Spleen (tissue), 11 donors: Measurements from ENCODE around the gene INTS4. TPM values are rescaled to one million over a fixed set of nuclear protein-coding genes. Genes with fewer than 3 reads are reported as not detected.
"Not testable (repeated sequence)": the region's sequence is repeated elsewhere in the genome, so short reads cannot be mapped to it uniquely, and the experiment has no call there.

ENCODE experiments used
- DNase-seq: peaks from one replicate; pipeline ENCODE4 v3.0.0-alpha.2; 2020
- H3K27ac ChIP-seq, 8 donors: fragments of 200-600 bp; sonication (generic) in 7 of 8; 1 replicate in 4 of 8; 2 replicates in 4 of 8; pipeline versions ENCODE4 v1.5.0 to v1.8.0; 2016 to 2021; ENCODE audit warnings: inconsistent platforms in 4 of 8, mild to moderate bottlenecking in 4 of 8, moderate library complexity in 1 of 8
- H3K27me3 ChIP-seq, 7 donors: fragments of 200-600 bp; sonication (generic) in 6 of 7; replicated peaks in 1 of 7; 1 replicate in 4 of 7; 2 replicates in 3 of 7; pipeline versions ENCODE4 v1.5.0 to v1.8.0; 2016 to 2021; ENCODE audit warnings: inconsistent platforms in 3 of 7, mild to moderate bottlenecking in 1 of 7
- H3K36me3 ChIP-seq, 6 donors: fragments of 200-600 bp; sonication (generic) in 5 of 6; 1 replicate in 4 of 6; 2 replicates in 2 of 6; pipeline versions ENCODE4 v1.5.0 to v1.8.0; 2016 to 2021; ENCODE audit warnings: inconsistent platforms in 2 of 6
- H3K4me1 ChIP-seq, 6 donors: fragments of 200-600 bp; sonication (generic) in 5 of 6; 1 replicate in 3 of 6; 2 replicates in 3 of 6; pipeline versions ENCODE4 v1.5.0 to v1.8.0; 2016 to 2021; ENCODE audit warnings: inconsistent platforms in 3 of 6
- H3K4me3 ChIP-seq, 8 donors: fragments of 200-600 bp; sonication (generic) in 7 of 8; 1 replicate in 4 of 8; 2 replicates in 4 of 8; pipeline versions ENCODE4 v1.5.0 to v1.8.0; 2016 to 2021; ENCODE audit warnings: inconsistent platforms in 4 of 8, mild to moderate bottlenecking in 4 of 8, moderate library complexity in 2 of 8
- H3K9me3 ChIP-seq, 8 donors: fragments of 200-600 bp; sonication (generic) in 7 of 8; 1 replicate in 4 of 8; 2 replicates in 4 of 8; pipeline versions ENCODE4 v1.5.0 to v1.8.0; 2016 to 2021; ENCODE audit warnings: inconsistent platforms in 4 of 8
- POLR2A ChIP-seq, 3 donors: fragments of 450-650 bp; IDR thresholded peaks; one replicate each; pipeline ENCODE4 v1.5.1; 2017; ENCODE audit warnings: antibody characterized with exemption in 3 of 3, mild to moderate bottlenecking in 1 of 3
- POLR2AphosphoS5 ChIP-seq, 3 donors: sonication (generic); formaldehyde crosslinking; IDR thresholded peaks; one replicate each; pipeline ENCODE4 v1.5.1; 2017; ENCODE audit warnings: antibody characterized with exemption in 3 of 3
- WGBS, 5 donors: extraction: QIAGEN DNeasy Blood & Tissue Kit in 3 of 5; methylation state at CpG; one replicate each; pipeline versions ENCODE4 v1.1.5 to v1.1.7; 2013 to 2018; 5-methylcytosine and 5-hydroxymethylcytosine counted together
- intact Hi-C: fragments of 100-400 bp; cut with DNase I; formaldehyde crosslinking; loops from one replicate; pipeline ENCODE4 v1.15.0; 2023; ENCODE audit warnings: low total_unique reads
- polyA plus RNA-seq, 3 donors: library from polyadenylated mRNA; stranded (reverse); fragments of 200-250 nt; gene quantifications; one replicate each; pipeline ENCODE4 v1.2.1, GENCODE V29; 2013
- total RNA-seq, 7 donors: library from RNA; depleted of rRNA in 3 of 7; stranded (reverse); fragments of >200 nt in 3 of 7; fragmentation: NEBNext Ultra II Directional in 4 of 7; extraction: Animal tissue kit (Norgen Biotek cat#: 25700) in 4 of 7; gene quantifications; one replicate each; pipeline versions ENCODE4 v1.1.0 to v1.2.1, GENCODE V29; 2016 to 2021
- TF ChIP-seq, protein P1 (sequence below), 11 experiments: fragments of 200-600 bp in 7 of 11; fragments of 450-650 bp in 4 of 11; sonication (generic) in 4 of 11; IDR thresholded peaks in 8 of 11; conservative IDR thresholded peaks in 3 of 11; 1 replicate in 7 of 11; 2 replicates in 4 of 11; pipeline versions ENCODE4 v1.4.0 to v1.8.0; 2016 to 2021; ENCODE audit warnings: antibody characterized with exemption in 11 of 11, inconsistent platforms in 4 of 11, mild to moderate bottlenecking in 1 of 11
- donor health status: healthy with polysubstance abuse.
- donor health status: DM: no; HTN: no; CAD: no; lungs with moderate emphysema.
- donor health status: DM: no; HTN: no; CAD: no.
- donor health status: Bipolar disorder and iron deficiency.
- donor health status: healthy.
- donor health status: DM: no; HTN: no; CAD: no.
- donor health status: DM: yes; HTN: yes; CAD: no.

INTS4 gene
- total and polyA plus RNA-seq, 10 donors, result 17.7 to 68.5 (median 46.8) TPM

DNA sequence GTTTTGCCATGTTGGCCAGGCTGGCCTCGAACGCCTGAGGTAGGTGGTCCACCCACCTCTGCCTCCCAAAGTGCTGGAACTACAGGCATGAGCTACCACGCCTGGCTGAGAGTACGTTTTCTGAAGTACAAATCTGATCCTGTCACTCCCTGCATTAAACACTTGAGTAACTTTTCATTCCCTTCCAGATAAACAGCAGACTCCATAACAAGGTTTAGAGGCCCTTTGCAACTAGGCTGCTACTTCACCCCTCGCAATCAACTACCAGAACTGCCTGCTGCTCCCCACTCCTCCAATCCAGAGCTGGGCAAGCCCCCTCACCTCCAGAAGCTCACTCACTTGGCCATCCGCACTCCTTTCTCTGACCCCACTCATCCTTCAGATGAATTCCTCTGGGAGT is 27.1 kb upstream of the INTS4 start:
- Histone ChIP-seq H3K36me3 (no peaks in the 10 kb centered on the region), H3K4me1 (peaks cover 0 to 8% (median 3%) of the 10 kb centered on the region in 6 donors), H3K4me3 (no peak overlapping the region), H3K9me3 (no peaks in the 10 kb centered on the region), H3K27me3 (peaks cover 0 to 20% (median 8%) of the 10 kb centered on the region in 7 donors), H3K27ac (no peak overlapping the region)
- TF ChIP-seq, protein P1, sequence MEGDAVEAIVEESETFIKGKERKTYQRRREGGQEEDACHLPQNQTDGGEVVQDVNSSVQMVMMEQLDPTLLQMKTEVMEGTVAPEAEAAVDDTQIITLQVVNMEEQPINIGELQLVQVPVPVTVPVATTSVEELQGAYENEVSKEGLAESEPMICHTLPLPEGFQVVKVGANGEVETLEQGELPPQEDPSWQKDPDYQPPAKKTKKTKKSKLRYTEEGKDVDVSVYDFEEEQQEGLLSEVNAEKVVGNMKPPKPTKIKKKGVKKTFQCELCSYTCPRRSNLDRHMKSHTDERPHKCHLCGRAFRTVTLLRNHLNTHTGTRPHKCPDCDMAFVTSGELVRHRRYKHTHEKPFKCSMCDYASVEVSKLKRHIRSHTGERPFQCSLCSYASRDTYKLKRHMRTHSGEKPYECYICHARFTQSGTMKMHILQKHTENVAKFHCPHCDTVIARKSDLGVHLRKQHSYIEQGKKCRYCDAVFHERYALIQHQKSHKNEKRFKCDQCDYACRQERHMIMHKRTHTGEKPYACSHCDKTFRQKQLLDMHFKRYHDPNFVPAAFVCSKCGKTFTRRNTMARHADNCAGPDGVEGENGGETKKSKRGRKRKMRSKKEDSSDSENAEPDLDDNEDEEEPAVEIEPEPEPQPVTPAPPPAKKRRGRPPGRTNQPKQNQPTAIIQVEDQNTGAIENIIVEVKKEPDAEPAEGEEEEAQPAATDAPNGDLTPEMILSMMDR (IDR thresholded peaks at IDR 0.05 in 8 of 11, conservative IDR thresholded peaks at IDR 0.05 in 3 of 11), result no peak
- no peak for TF ChIP-seq POLR2A (IDR thresholded peaks at IDR 0.05)
- TF ChIP-seq POLR2AphosphoS5 (IDR thresholded peaks at IDR 0.05), result no peak
- 87 to 93% (median 90%) methylated on average over 6 of the region's 6 CpGs for WGBS, 5 donors
- no peak for DNase-seq
- intact Hi-C loops, result no loop called here

DNA sequence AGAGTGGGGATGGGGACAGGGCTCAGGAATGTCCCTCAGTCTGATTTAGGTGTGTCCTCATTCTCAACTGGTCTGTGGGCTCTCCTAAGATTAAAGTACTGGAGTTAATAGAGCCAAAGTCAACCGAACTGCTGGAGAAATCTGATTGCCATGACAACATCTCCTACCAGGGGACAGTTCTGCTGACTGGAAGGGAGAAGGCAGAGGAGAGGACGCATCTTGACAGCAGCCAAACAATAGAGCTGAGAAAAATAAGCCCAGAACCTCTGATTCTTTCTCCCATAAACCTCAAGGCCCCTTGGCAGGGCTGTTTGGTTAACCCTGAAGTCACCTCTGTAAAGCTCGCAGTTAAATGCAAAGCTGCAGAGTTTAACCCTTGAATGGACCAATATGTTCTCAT is 25.8 kb upstream of the INTS4 start:
- Histone ChIP-seq H3K27me3 (peaks cover 0 to 20% (median 8%) of the 10 kb centered on the region in 7 donors), H3K36me3 (no peaks in the 10 kb centered on the region), H3K9me3 (no peaks in the 10 kb centered on the region), H3K4me1 (peaks cover 0 to 8% (median 3%) of the 10 kb centered on the region in 6 donors), H3K4me3 (no peak overlapping the region), H3K27ac (no peak overlapping the region)
- TF ChIP-seq, protein P1 (IDR thresholded peaks at IDR 0.05 in 8 of 11, conservative IDR thresholded peaks at IDR 0.05 in 3 of 11), result no peak
- TF ChIP-seq POLR2AphosphoS5 (IDR thresholded peaks at IDR 0.05), result no peak
- TF ChIP-seq POLR2A (IDR thresholded peaks at IDR 0.05), result no peak
- intact Hi-C loops, result no loop called here
- DNase-seq, result no peak
- 49 to 68% (median 57%) methylated on average over 3 of the region's 3 CpGs for WGBS, 5 donors

DNA sequence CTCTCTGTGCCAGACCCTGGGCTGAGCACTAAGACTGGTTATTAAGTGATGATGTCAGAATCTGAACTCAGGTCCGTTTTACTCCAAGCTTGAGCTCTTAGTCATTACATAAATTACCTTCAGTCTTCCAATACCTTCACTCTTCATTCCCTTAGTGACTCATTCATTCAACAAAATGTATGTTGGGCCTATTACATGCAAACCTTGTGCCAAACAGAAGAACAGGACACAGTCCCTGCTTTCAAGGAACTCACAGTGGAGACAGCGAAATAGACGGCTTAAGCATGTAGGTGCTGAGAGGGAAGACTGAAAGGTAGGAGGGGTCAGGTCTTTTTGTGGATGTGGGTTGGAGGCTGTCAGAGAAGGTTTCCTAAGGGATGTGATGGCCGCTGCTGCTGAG is 25.3 kb upstream of the INTS4 start:
- TF ChIP-seq POLR2A (IDR thresholded peaks at IDR 0.05) (no peak), POLR2AphosphoS5 (IDR thresholded peaks at IDR 0.05) (no peak)
- TF ChIP-seq, protein P1 (IDR thresholded peaks at IDR 0.05 in 8 of 11, conservative IDR thresholded peaks at IDR 0.05 in 3 of 11), result no peak
- intact Hi-C loops, result no loop called here
- no peak overlapping the region for H3K27ac ChIP-seq
- H3K27me3 ChIP-seq, result peaks cover 0 to 20% (median 8%) of the 10 kb centered on the region in 7 donors
- WGBS, 5 donors, result 66 to 73% (median 71%) methylated on average over 4 of the region's 4 CpGs
- H3K4me3 ChIP-seq, result no peak overlapping the region
- no peaks in the 10 kb centered on the region for H3K36me3 ChIP-seq
- no peak for DNase-seq
- no peaks in the 10 kb centered on the region for H3K9me3 ChIP-seq
- H3K4me1 ChIP-seq, result peaks cover 0 to 8% (median 3%) of the 10 kb centered on the region in 6 donors

DNA sequence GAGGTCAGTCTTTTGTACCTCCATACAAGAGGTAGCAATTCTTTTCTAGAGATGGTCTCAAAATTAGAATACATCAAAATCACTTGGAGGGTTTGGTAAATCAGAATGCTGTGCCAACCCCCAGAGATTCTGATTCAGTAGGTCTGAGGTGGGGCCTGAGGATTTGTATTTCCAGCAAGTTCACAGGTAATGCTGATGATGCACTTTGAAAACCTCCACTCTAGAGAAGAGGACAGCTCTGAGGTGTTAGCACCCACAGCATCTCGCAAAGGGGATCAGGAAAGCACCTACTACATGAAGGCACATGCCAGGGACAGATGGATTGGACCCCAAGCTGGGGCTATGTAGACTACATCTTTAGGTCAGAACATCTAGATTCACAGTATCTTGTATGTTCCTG is 21.4 kb upstream of the INTS4 start:
- TF ChIP-seq POLR2AphosphoS5 (IDR thresholded peaks at IDR 0.05) (no peak), POLR2A (IDR thresholded peaks at IDR 0.05) (no peak)
- TF ChIP-seq, protein P1 (IDR thresholded peaks at IDR 0.05 in 8 of 11, conservative IDR thresholded peaks at IDR 0.05 in 3 of 11), result no peak
- WGBS, 5 donors, result 79 to 100% (median 86%) methylated on average over 1 of the region's 1 CpG
- Histone ChIP-seq H3K27ac (no peak overlapping the region), H3K4me3 (no peak overlapping the region), H3K4me1 (no peaks in the 10 kb centered on the region), H3K36me3 (no peaks in the 10 kb centered on the region), H3K27me3 (no peaks in the 10 kb centered on the region), H3K9me3 (no peaks in the 10 kb centered on the region)
- intact Hi-C loops, result no loop called here
- no peak for DNase-seq

DNA sequence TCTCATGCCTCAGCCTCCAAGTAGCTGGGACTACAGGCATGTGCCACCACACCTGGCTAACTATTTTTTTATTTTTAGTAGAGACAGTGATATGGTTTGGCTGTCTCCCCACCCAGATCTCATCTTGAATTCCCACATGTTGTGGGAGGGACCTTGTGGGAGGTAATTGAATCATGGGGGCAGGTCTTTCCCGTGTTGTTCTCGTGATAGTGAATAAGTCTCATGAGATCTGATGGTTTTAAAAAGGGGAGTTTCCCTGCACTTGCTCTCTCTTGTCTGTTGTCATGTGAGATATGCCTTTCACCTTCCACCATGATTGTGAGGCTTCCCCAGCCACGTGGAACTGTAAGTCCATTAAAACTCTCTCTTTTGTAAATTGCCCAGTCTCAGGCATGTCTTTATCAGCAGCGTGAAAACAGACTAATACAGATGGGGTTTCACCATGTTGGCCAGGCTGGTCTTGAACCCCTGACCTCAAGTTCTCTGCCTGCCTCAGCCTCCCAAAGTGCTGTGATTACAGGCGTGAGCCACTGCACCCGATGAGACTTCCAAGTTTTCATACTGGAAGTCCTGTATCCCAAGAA is 20.6 kb upstream of the INTS4 start:
- H3K27ac ChIP-seq, DNase-seq, H3K4me3 ChIP-seq, H3K9me3 ChIP-seq, H3K27me3 ChIP-seq, H3K4me1 ChIP-seq, H3K36me3 ChIP-seq, intact Hi-C loops: not testable (repeated sequence)
- WGBS, 5 donors, result 69 to 84% (median 83%) methylated on average over 6 of the region's 6 CpGs
